Measurements from ENCODE around the gene USP47.

- TF ChIP-seq CTCF (IDR thresholded peaks at IDR 0.05; ENCODE audit: low read depth, low read length) (no peak), POLR2A (IDR thresholded peaks at IDR 0.05; ENCODE audit: extremely low read depth, insufficient read length) (no peak), MAX (IDR thresholded peaks at IDR 0.05; ENCODE audit: low read depth, low read length) (no peak), MYC (IDR thresholded peaks at IDR 0.05; ENCODE audit: low read depth, low read length) (no peak)
Observed at GRCh38 chr11:11966354-11966741, 124.6 kb downstream of the USP47 start.
